Cardiac atrium fibroblast (primary cell): ENCODE data around the gene KLK14. TPM values are rescaled to one million over a fixed set of nuclear protein-coding genes. Genes with fewer than 3 reads are reported as not detected.

ENCODE experiments used
- total RNA-seq: library from RNA; depleted of rRNA; stranded (reverse); fragments of >200 nt; gene quantifications from 2 replicates; pipeline ENCODE4 v1.2.3, GENCODE V29; 2015

Gene KLK14, protein sequence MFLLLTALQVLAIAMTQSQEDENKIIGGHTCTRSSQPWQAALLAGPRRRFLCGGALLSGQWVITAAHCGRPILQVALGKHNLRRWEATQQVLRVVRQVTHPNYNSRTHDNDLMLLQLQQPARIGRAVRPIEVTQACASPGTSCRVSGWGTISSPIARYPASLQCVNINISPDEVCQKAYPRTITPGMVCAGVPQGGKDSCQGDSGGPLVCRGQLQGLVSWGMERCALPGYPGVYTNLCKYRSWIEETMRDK
- total RNA-seq = not detected in 2 replicates

GRCh38 chr19:51082611-51083010, at the start of gene KLK14:
Gene KLK14, minus strand, starts transcription at chr19:51082887. Its CDS starts 273 bp downstream, at chr19:51082614.

GRCh38 chr19:51124729-51125128, 42.0 kb upstream of the KLK14 start, which contains the start of gene SIGLEC9:
Gene SIGLEC9, plus strand, starts transcription at chr19:51124906. Its CDS starts 69 bp downstream, at chr19:51124975.

GRCh38 chr19:51108066-51108804, 25.5 kb upstream of the KLK14 start, which contains the start of gene CTU1:
Gene CTU1, minus strand, starts transcription at chr19:51108409. Its CDS starts 3,840 bp downstream, at chr19:51104569.

DNA sequence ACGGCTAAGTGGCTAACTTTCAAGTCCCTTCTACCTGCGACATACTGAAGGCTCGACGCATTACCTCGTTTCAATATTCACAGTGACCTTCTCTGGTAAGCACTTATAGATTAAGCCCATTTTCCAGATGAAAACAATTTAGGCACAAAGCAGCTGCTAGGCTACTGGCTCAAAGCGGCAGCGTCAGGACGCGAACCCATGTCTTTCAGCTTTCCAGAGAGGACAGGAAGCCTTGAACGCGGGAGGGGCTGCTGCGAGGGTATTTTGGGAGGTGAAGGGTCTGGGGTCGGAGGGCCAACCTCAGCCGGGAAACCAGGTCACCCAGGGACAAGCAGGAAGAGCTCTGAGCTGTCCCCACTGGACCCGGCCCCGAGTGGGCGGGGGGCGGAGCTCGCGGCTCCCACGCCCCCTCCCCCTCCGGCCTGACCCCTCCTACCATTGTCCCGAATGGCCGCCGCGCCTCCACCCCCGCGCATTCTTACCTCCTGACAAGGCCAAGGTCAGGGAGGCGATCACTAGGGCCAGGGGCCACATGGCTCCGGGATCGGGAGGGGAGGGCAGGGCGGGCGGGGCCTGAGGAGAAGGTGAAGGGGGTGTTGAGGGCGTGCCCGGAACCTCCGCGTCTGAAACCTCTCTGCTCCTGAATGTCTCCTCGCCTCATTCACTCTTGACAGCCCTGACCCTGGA, 18.0 kb downstream of the KLK14 start, which contains the start of gene KLK13:
Gene KLK13, minus strand, starts transcription at position 559 of the 687 bp plus-strand sequence. Its CDS starts 25 bp downstream, at position 534.

DNA sequence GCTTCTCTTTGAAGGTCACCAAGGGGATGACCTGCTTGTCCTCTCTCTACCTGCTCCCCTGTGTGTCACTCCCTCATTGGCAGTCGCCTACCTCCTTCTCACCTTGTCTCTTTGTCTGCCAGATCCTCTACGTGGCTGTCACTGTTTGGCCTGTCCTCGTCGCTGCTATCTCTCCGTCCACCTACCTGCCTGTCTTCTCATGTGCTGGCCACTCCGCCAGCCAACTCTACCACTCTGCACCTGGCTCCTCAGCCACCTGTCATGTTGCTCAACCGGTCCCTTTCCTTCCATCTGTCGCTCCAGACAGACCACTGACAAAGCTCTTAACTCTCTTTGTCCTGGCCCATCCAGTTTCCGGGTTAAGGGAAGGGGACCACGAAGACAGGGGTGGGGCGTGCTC, 48.0 kb downstream of the KLK14 start, which contains the start of gene KLK12:
Gene KLK12, minus strand, starts transcription at position 299 of the 400 bp plus-strand sequence. CDS start 381 bp downstream, outside the sequence.

Other genes with a start within 250 kb of the KLK14 start
- not detected in 2 replicates for gene KLK15, start 249.3 kb downstream of the KLK14 start, total RNA-seq
- gene KLK3, start 228.0 kb downstream of the KLK14 start, total RNA-seq = not detected in 2 replicates
- not detected in 2 replicates for gene KLK2, start 209.4 kb downstream of the KLK14 start, total RNA-seq
- gene KLK4, start 171.5 kb downstream of the KLK14 start, total RNA-seq = not detected in 2 replicates
- gene KLK5, start 129.8 kb downstream of the KLK14 start, total RNA-seq = not detected in 2 replicates
- not detected in 2 replicates for gene KLK6, start 113.3 kb downstream of the KLK14 start, total RNA-seq
- gene KLK7, start 99.0 kb downstream of the KLK14 start, total RNA-seq = not detected in 2 replicates
- gene KLK8, start 81.3 kb downstream of the KLK14 start, total RNA-seq = not detected in 2 replicates
- gene KLK10, start 63.2 kb downstream of the KLK14 start, total RNA-seq = not detected in 2 replicates
- gene KLK11, start 56.3 kb downstream of the KLK14 start, total RNA-seq = not detected in 2 replicates
- gene KLK12, start 47.9 kb downstream of the KLK14 start, total RNA-seq = not detected in 2 replicates
- not detected in 2 replicates for gene KLK13, start 17.8 kb downstream of the KLK14 start, total RNA-seq
- gene CTU1, start 25.5 kb upstream of the KLK14 start, total RNA-seq = 8.3 and 12.5 TPM in 2 replicates
- not detected in 2 replicates for gene SIGLEC9, start 42.0 kb upstream of the KLK14 start, total RNA-seq
- not detected in 2 replicates for gene SIGLEC7, start 59.4 kb upstream of the KLK14 start, total RNA-seq
- gene CD33, start 142.2 kb upstream of the KLK14 start, total RNA-seq = not detected in 2 replicates
- not detected in 2 replicates for gene SIGLECL1, start 168.2 kb upstream of the KLK14 start, total RNA-seq
- gene IGLON5, start 228.8 kb upstream of the KLK14 start, total RNA-seq = 0.32 and 0.90 TPM in 2 replicates